Sigmoid colon (tissue), 7 donors: ENCODE measurements around the gene APOO. TPM values are rescaled to one million over a fixed set of nuclear protein-coding genes. Genes with fewer than 3 reads are reported as not detected.

Source experiments
- DNase-seq: peaks from one replicate; pipeline ENCODE4 v3.0.0-alpha.2; 2019
- H3K27ac ChIP-seq, 4 donors: fragments of 200-600 bp; sonication (generic); one replicate each; pipeline ENCODE4 v1.5.1; 2016 to 2019; ENCODE audit warnings: mild to moderate bottlenecking in 1 of 4
- H3K27me3 ChIP-seq, 3 donors: fragments of 200-600 bp; sonication (generic); one replicate each; pipeline ENCODE4 v1.5.1; 2019; ENCODE audit warnings: mild to moderate bottlenecking in 1 of 3
- H3K36me3 ChIP-seq, 4 donors: fragments of 200-600 bp; sonication (generic); one replicate each; pipeline ENCODE4 v1.5.1; 2016 to 2019
- H3K4me1 ChIP-seq, 4 donors: fragments of 200-600 bp; sonication (generic); one replicate each; pipeline ENCODE4 v1.5.1; 2017 to 2019
- H3K4me3 ChIP-seq, 4 donors: fragments of 200-600 bp; sonication (generic); one replicate each; pipeline ENCODE4 v1.5.1; 2017 to 2019; ENCODE audit warnings: mild to moderate bottlenecking in 2 of 4, moderate library complexity in 1 of 4
- H3K9me3 ChIP-seq, 4 donors: fragments of 200-600 bp in 3 of 4; sonication (generic) in 3 of 4; one replicate each; pipeline versions ENCODE4 v1.5.1 to v1.6.1; 2013 to 2019
- EP300 ChIP-seq, 4 donors: sonication (generic); formaldehyde crosslinking; IDR thresholded peaks; one replicate each; pipeline ENCODE4 v1.6.1; 2017; ENCODE audit warnings: antibody characterized with exemption in 4 of 4
- POLR2A ChIP-seq, 2 donors: fragments of 450-650 bp; IDR thresholded peaks; one replicate each; pipeline ENCODE4 v1.6.1; 2016; ENCODE audit warnings: antibody characterized with exemption in 2 of 2, mild to moderate bottlenecking in 2 of 2, moderate library complexity in 2 of 2
- POLR2AphosphoS5 ChIP-seq, 4 donors: sonication (generic); formaldehyde crosslinking; IDR thresholded peaks; one replicate each; pipeline ENCODE4 v1.6.1; 2017; ENCODE audit warnings: antibody characterized with exemption in 4 of 4
- WGBS, 2 donors: extraction: QIAGEN DNeasy Blood & Tissue Kit; methylation state at CpG; one replicate each; pipeline ENCODE4 v1.1.7; 2013; 5-methylcytosine and 5-hydroxymethylcytosine counted together
- intact Hi-C: fragments of 100-400 bp; cut with DNase I; formaldehyde crosslinking; loops from one replicate; pipeline ENCODE4 v1.15.1; 2023
- polyA plus RNA-seq, 3 donors: library from polyadenylated mRNA; stranded (reverse); fragments of 200-250 nt; gene quantifications; one replicate each; pipeline ENCODE4 v1.2.3, GENCODE V29; 2013
- total RNA-seq, 4 donors: library from RNA; depleted of rRNA; stranded (reverse); fragments of >200 nt; gene quantifications; one replicate each; pipeline ENCODE4 v1.1.0, GENCODE V29; 2016
- TF ChIP-seq, protein P1 (sequence below), 4 experiments: fragments of 450-650 bp in 3 of 4; fragments of 200-600 bp in 1 of 4; IDR thresholded peaks; one replicate each; pipeline ENCODE4 v1.5.1; 2016 to 2019; ENCODE audit warnings: antibody characterized with exemption in 4 of 4, mild to moderate bottlenecking in 3 of 4, moderate library complexity in 2 of 4
- donor health status: healthy with polysubstance abuse.
- donor health status: Bipolar disorder and iron deficiency.
- donor health status: healthy.

The APOO gene
- total and polyA plus RNA-seq, 7 donors: 6.1 to 27.0 (median 10.2) TPM

DNA sequence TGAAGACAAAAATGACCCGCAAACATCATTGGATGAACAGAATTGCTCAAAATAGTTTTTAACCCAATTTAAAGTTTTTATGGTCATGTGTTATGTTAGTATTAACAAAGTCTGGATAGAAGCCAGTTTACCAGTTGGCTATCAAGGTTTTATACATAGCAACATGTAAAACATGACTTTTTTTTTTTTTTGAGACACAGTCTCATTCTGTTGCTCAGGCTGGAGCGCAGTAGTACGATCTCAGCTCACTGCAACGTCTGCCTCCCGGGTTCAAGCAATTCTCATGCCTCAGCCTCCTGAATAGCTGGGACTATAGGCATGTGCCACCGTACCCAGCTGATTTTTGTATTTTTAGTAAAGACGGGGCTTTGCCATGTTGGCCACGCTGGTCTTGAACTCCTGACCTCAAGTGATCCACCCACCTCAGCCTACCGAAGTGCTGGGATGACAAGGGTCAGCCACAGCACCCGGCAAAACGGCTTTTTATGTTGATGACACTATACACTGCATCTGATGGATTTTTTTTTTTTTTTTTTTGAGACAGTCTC, 121.4 kb downstream of the APOO start:
- TF ChIP-seq POLR2AphosphoS5 (IDR thresholded peaks at IDR 0.05): peak in 1 of 4 donors; percentile 13
- TF ChIP-seq, protein P1, sequence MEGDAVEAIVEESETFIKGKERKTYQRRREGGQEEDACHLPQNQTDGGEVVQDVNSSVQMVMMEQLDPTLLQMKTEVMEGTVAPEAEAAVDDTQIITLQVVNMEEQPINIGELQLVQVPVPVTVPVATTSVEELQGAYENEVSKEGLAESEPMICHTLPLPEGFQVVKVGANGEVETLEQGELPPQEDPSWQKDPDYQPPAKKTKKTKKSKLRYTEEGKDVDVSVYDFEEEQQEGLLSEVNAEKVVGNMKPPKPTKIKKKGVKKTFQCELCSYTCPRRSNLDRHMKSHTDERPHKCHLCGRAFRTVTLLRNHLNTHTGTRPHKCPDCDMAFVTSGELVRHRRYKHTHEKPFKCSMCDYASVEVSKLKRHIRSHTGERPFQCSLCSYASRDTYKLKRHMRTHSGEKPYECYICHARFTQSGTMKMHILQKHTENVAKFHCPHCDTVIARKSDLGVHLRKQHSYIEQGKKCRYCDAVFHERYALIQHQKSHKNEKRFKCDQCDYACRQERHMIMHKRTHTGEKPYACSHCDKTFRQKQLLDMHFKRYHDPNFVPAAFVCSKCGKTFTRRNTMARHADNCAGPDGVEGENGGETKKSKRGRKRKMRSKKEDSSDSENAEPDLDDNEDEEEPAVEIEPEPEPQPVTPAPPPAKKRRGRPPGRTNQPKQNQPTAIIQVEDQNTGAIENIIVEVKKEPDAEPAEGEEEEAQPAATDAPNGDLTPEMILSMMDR (IDR thresholded peaks at IDR 0.05): no peak
- Histone ChIP-seq H3K36me3 (peaks cover 0 to 12% (median 0%) of the 10 kb centered on the region in 4 donors), H3K4me1 (peaks cover 0 to 9% (median 0%) of the 10 kb centered on the region in 4 donors), H3K9me3 (no peaks in the 10 kb centered on the region), H3K27me3 (no peaks in the 10 kb centered on the region), H3K27ac (peak overlapping the region in 2 of 4 donors; percentile 31 to 94), H3K4me3 (no peak overlapping the region)
- 16 to 65% methylated on average over 11 of the region's 11 CpGs for WGBS, 2 donors
- no peak for DNase-seq
- intact Hi-C loops: loop anchor here (10.0 kb wide), 1 partner anchor 268 kb away; the partner anchor contains the start of gene EIF2S3

DNA sequence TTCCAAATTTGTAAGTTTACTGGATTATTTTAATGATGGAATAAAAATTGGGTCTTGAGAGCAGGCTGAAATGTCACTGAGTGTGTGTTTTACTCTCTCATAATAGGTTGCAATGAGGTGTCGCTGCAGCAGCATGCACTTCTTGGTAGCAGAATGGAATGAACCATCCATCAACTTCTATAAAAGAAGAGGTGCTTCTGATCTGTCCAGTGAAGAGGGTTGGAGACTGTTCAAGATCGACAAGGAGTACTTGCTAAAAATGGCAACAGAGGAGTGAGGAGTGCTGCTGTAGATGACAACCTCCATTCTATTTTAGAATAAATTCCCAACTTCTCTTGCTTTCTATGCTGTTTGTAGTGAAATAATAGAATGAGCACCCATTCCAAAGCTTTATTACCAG, 122.2 kb downstream of the APOO start:
- Histone ChIP-seq H3K4me1 (peaks cover 0 to 9% (median 0%) of the 10 kb centered on the region in 4 donors), H3K27me3 (no peaks in the 10 kb centered on the region), H3K36me3 (peaks cover 0 to 12% (median 0%) of the 10 kb centered on the region in 4 donors), H3K4me3 (peak overlapping the region in 2 of 4 donors; percentile 70 to 74), H3K27ac (peak overlapping the region in 3 of 4 donors; percentile 91 to 96 (median 94)), H3K9me3 (no peaks in the 10 kb centered on the region)
- TF ChIP-seq POLR2AphosphoS5 (IDR thresholded peaks at IDR 0.05) (no peak), POLR2A (IDR thresholded peaks at IDR 0.05) (peak in 1 of 2 donors; percentile 13), EP300 (IDR thresholded peaks at IDR 0.05) (no peak)
- TF ChIP-seq, protein P1 (IDR thresholded peaks at IDR 0.05): no peak
- DNase-seq: no peak
- intact Hi-C loops: loop anchor here (10.0 kb wide), 1 partner anchor 269 kb away; the partner anchor contains the start of gene EIF2S3
- 29 to 66% methylated on average over 2 of the region's 2 CpGs for WGBS, 2 donors

DNA sequence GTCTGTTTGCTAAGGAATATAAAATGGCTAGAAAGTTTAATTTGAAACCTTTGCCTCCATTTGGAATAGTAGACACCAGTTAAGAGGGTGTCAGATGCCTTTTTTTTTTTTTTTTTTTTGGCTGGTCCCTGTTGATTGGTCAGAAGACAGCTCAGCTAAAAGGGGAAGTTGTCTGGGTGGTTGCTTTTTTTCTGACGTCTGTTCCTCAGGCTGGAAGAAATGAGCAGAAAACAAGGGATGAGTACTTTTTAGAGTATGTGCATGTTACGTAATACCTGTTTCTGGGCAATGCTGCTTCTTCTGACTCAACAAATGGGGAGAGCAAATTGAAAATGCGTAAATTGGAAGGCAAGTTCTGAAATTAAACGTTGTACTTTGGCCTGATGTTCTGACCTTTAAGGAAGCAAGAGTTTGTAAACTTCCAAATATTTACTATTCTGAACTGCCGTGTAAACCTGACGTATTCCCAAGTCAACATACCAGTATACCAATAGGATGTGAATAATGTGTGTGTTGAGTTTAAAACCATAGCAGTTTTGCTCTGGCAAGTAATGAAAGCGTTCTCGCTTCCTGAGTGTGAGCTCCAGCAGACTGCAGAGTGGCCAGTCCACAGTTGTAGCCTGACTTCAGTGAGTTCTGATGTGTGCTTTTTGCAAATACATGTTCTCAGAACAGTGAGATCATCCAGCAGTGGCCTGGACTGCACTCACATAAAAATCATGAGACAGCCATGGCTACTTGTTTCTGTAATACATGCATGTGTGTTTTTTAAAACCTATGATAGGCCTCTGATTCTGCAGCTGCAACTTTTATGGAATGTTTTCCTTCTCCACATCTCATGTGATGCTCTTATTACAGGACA, 123.0 kb downstream of the APOO start:
- intact Hi-C loops: loop anchor here (5.0 to 10.0 kb wide), 2 partner anchors 87 to 270 kb away; partner anchors contain the start of gene EIF2S3
- H3K4me1 ChIP-seq: peaks cover 0 to 9% (median 0%) of the 10 kb centered on the region in 4 donors

More for the DNA sequence above, 123.0 kb downstream of the APOO start:
- peak overlapping the region; percentile 70 to 74 (median 71) for H3K4me3 ChIP-seq
- no peaks in the 10 kb centered on the region for H3K9me3 ChIP-seq
- TF ChIP-seq POLR2A (IDR thresholded peaks at IDR 0.05) (peak in 1 of 2 donors; percentile 12), EP300 (IDR thresholded peaks at IDR 0.05) (no peak), POLR2AphosphoS5 (IDR thresholded peaks at IDR 0.05) (peak in 2 of 4 donors; percentile 11 to 15)
- TF ChIP-seq, protein P1 (IDR thresholded peaks at IDR 0.05): no peak
- WGBS, 2 donors: 9 to 41% methylated on average over 8 of the region's 8 CpGs
- H3K27me3 ChIP-seq: no peaks in the 10 kb centered on the region
- peaks cover 0 to 12% (median 0%) of the 10 kb centered on the region in 4 donors for H3K36me3 ChIP-seq
- no peak for DNase-seq
- peak overlapping the region; percentile 91 to 96 (median 93) for H3K27ac ChIP-seq
